ENCODE measurements around the gene XYLT2.

DNA sequence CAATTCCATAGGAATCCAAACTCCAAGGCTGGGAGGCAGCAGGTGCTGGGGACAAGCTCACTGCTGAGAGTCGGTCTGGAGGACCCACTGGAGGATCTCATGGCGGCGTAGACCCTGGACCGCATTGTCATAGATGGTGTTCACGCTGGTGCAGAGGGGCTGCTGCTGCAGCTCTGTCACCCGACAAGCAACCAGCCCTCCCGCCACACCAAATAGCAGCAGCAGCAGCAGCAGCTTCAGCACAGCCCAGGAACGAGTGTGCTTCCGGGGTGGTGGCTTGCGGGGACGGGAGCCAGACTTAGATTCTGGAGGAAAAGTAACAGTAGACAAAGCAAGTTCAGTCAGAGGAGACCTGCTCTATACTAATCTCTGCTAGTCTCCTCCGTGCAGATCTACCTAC lies 37.0 kb downstream of the XYLT2 start:
- TF ChIP-seq EP300 (IDR thresholded peaks at IDR 0.05) (no peak), POLR2A (IDR thresholded peaks at IDR 0.05) (no peak), CTCF (IDR thresholded peaks at IDR 0.05) (no peak)

All from tibial nerve (tissue), 4 donors.